Muscle layer of colon (tissue), 2 donors: ENCODE measurements around the gene CDCA4.

ENCODE experiments used
- H3K27ac ChIP-seq: one replicate; pipeline ENCODE4 v1.7.0; 2013; ENCODE audit warnings: low read depth, mild to moderate bottlenecking, low read length, moderate library complexity
- H3K27me3 ChIP-seq, 2 donors: one replicate each; pipeline ENCODE4 v1.7.0; 2013; ENCODE audit warnings: low read length in 2 of 2, mild to moderate bottlenecking in 2 of 2; ENCODE audit not compliant: insufficient read depth in 2 of 2, control insufficient read depth in 1 of 2
- H3K36me3 ChIP-seq: one replicate; pipeline ENCODE4 v1.7.0; 2013; ENCODE audit warnings: mild to moderate bottlenecking, low read length; ENCODE audit not compliant: insufficient read depth
- H3K4me1 ChIP-seq: one replicate; pipeline ENCODE4 v1.7.0; 2013; ENCODE audit warnings: mild to moderate bottlenecking, low read length; ENCODE audit not compliant: insufficient read depth
- H3K4me3 ChIP-seq, 2 donors: one replicate each; pipeline ENCODE4 v1.7.0; 2013; ENCODE audit warnings: low read length in 2 of 2, low read depth in 1 of 2, mild to moderate bottlenecking in 1 of 2, moderate library complexity in 1 of 2
- H3K9ac ChIP-seq: one replicate; pipeline ENCODE4 v1.7.0; 2013; ENCODE audit warnings: low read length
- H3K9me3 ChIP-seq: one replicate; pipeline ENCODE4 v1.7.0; 2013; ENCODE audit warnings: mild to moderate bottlenecking, low read length
- donor health status: abdominal sarcoma.
- donor health status: Adenocarcinoma of cecum.

CDCA4 gene

DNA sequence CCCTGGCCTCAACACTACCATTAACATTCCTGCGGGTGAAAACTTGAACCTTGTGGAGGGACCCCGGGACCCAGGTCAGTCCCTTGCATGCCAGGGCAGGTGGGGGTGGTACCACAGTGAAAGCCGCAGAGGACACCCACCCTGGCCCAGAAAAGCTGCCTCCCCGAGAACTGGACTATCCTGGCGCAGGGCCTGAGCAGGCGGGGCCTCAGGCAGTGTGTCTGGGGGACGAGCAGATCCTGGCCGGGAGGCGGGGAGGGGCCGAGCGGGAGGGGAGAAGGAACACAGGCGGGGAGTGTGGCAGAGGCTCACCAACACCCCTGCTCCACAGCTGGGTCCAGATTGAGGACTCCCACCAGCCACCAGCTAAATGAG is 52.7 kb downstream of the CDCA4 start:
- H3K9me3 ChIP-seq = no peaks in the 10 kb centered on the region
- H3K9ac ChIP-seq = peak overlapping the region; percentile 67
- H3K36me3 ChIP-seq = no peaks in the 10 kb centered on the region
- peaks cover 63% of the 10 kb centered on the region for H3K4me1 ChIP-seq
- no peaks in the 10 kb centered on the region for H3K27me3 ChIP-seq
- H3K4me3 ChIP-seq = peak overlapping the region; percentile 69 to 82
- peak overlapping the region; percentile 96 for H3K27ac ChIP-seq

DNA sequence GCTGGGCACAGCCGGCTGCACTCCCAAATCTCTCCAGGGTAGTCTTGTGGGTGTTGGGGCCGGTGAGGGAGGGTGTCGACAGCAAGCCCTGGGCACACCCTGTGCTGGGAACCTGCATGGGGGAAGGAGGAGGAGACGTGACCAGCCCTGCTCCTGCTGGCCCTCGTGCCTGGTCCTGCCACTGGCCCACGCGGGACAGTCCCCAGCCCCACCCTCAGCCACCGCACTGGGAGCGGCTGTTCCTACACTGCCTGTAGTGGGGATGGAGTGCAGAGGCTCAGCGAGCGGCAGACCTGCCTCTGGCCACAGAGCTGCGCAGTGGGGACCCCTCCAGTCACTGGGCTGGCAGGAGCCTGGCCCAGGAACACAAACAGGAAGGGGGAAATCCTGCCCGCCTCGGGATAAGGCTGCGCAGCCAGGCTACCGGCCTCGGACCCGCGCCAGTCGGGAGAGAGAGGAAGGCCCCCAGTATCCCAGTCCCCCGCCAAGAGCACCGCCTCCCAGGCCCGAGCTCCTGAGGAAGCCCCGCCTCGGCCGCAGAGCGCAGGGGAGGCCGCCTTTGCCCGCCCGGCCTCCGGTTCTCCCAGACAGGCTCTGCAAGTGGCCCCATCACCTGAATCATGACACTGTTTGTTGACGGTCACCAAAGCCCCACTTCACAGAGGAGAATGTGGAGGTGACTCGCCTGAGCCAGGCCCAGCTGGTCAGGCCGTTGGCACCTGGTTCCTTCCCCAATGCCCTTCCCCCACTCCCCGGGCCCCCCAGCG is 53.3 kb downstream of the CDCA4 start:
- H3K27me3 ChIP-seq = no peaks in the 10 kb centered on the region
- H3K4me3 ChIP-seq = peak overlapping the region; percentile 69 to 82
- H3K9me3 ChIP-seq = no peaks in the 10 kb centered on the region
- no peaks in the 10 kb centered on the region for H3K36me3 ChIP-seq
- peaks cover 58% of the 10 kb centered on the region for H3K4me1 ChIP-seq
- H3K9ac ChIP-seq = peak overlapping the region; percentile 67
- H3K27ac ChIP-seq = peak overlapping the region; percentile 96

DNA sequence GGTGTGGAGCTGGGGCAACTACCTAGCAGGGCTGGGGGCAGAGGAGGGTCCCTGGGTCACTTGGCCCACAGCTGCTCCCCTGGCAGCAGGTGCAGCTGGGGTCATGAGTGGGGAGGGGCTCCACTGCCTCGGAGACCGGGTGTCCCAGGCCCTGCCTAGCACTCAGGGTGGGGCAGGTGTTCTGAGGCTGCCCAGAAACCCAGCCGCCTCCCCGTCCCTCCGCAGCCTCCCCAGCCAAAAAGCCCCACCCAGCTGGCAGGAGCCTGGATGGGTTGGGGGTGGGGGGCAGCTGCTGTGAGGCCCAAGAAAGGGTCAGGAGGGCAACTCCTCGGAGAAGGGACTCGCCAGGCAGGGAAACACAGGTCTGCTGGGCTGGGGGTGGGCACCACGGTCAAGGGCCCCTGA is 53.9 kb downstream of the CDCA4 start:
- no peaks in the 10 kb centered on the region for H3K9me3 ChIP-seq
- H3K27ac ChIP-seq = peak overlapping the region; percentile 96
- no peaks in the 10 kb centered on the region for H3K27me3 ChIP-seq
- no peaks in the 10 kb centered on the region for H3K36me3 ChIP-seq
- peaks cover 52% of the 10 kb centered on the region for H3K4me1 ChIP-seq
- H3K9ac ChIP-seq = peak overlapping the region; percentile 67
- H3K4me3 ChIP-seq = peak overlapping the region; percentile 69 to 82

DNA sequence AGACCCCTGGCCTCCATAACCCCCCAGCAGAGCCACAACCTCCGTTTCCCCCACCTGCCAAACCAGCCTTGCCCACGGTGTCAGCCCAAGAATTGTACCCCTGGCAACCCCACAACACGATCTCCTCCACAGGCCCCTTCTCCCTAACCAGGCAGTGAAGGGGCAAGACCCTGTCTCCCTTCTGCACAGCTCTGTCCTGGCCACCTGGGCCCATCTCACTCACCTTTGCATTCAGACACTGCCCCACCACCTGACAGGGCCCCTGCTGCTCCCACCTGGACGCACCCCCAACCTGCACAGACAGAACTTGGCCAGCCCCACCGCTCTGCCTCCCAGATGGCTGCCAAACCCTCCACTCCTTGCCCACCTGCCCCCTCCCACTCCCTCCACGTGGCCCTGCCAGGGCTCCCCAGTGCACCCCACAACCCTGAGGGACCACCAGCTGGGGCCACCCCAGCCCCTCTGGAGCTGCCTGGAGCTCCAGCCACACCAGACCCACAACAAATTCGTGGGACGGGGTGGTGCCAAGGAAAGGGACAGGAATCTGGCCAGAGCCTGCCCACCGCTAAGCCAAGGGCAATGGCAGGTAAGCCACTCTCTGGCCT is 54.5 kb downstream of the CDCA4 start:
- Histone ChIP-seq H3K9me3 (no peaks in the 10 kb centered on the region), H3K4me3 (no peak overlapping the region), H3K9ac (no peak overlapping the region), H3K27me3 (no peaks in the 10 kb centered on the region), H3K4me1 (peaks cover 46% of the 10 kb centered on the region), H3K27ac (peak overlapping the region; percentile 96), H3K36me3 (no peaks in the 10 kb centered on the region)

DNA sequence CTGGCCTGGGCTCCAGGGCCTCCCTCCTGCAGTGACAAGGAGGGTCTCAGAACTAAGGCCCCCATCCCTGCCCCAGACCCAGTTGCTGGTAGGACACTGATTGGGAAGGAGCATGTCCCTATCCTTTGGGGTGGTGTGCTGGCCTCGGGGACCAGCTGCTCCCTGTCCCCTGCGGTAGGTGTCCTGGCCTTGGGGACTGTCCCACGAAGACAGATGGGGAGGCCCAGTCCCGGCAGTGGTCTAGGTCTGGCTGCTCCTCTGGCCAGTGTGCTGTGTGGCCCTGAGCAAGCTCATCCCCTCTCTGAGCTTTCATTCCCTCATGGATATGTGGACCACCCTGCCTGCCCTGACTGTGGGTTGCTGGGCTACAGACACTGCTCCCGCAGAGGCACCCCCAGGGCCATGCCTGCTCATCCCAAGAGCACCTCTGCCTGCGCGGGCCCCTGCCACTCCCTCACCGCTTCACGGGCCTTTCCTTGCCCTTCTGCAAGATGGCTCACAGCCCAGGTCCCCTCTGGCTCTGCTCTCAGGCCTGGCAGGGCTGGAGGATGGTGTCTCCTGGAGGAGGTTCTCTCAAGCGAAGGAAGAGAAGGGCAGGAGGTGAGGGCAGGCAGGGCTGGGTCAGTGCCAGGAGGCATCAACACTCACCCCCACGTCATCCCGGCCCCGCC is 55.2 kb downstream of the CDCA4 start:
- Histone ChIP-seq H3K4me1 (peaks cover 39% of the 10 kb centered on the region), H3K9me3 (no peaks in the 10 kb centered on the region), H3K36me3 (no peaks in the 10 kb centered on the region), H3K9ac (no peak overlapping the region), H3K4me3 (peak overlapping the region in 1 of 2 donors; percentile 5), H3K27me3 (no peaks in the 10 kb centered on the region), H3K27ac (no peak overlapping the region)

DNA sequence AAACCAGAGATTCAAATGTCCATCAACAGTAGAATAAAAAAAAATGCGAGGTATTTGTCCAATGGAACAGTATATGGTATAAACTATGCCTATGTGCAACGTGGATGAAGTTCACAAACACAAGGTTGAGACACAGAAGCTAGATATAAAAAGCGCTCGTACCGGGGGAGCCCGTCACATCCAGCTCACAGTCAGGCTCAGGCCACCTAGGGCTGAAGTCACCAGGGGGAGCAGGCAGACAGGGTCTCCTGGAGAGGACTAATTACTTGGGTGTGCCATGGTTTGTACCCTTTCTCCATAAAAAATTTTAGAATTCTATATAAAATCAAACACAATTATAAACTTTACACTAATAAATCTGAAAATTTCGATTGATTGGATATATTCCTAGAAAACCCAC is 56.3 kb downstream of the CDCA4 start:
- Histone ChIP-seq H3K9me3 (no peaks in the 10 kb centered on the region), H3K9ac (no peak overlapping the region), H3K4me3 (no peak overlapping the region), H3K4me1 (peaks cover 33% of the 10 kb centered on the region), H3K36me3 (no peaks in the 10 kb centered on the region), H3K27me3 (no peaks in the 10 kb centered on the region), H3K27ac (no peak overlapping the region)
